T-helper 2 cell treated with Interferon-gamma antibody and Interleukin-4, amounts not matched to agents 5 μg/mL and 100 μg/mL, for 36 hours (primary cell): ENCODE measurements around the gene PFDN6.
"Not testable (repeated sequence)": the region's sequence is repeated elsewhere in the genome, so short reads cannot be mapped to it uniquely, and the experiment has no call there.

Source experiments
- DNase-seq: peaks from one replicate; pipeline ENCODE4 v3.0.0; 2021; ENCODE audit warnings: low spot score
- H3K27ac Mint-ChIP-seq: one replicate; pipeline ENCODE4 v1.8.0; 2021; ENCODE audit warnings: mild to moderate bottlenecking, mixed read lengths
- H3K27me3 Mint-ChIP-seq: one replicate; pipeline ENCODE4 v1.8.0; 2021; ENCODE audit warnings: low read depth, mixed read lengths
- H3K36me3 Mint-ChIP-seq: one replicate; pipeline ENCODE4 v1.8.0; 2021; ENCODE audit warnings: low read depth, mixed read lengths
- H3K4me1 Mint-ChIP-seq: one replicate; pipeline ENCODE4 v1.8.0; 2021; ENCODE audit warnings: low read depth, mixed read lengths
- H3K4me3 Mint-ChIP-seq: one replicate; pipeline ENCODE4 v1.8.0; 2022; ENCODE audit warnings: mild to moderate bottlenecking, moderate library complexity, mixed read lengths
- H3K9me3 Mint-ChIP-seq: one replicate; pipeline ENCODE4 v1.8.0; 2021; ENCODE audit warnings: mixed read lengths

Gene PFDN6

DNA sequence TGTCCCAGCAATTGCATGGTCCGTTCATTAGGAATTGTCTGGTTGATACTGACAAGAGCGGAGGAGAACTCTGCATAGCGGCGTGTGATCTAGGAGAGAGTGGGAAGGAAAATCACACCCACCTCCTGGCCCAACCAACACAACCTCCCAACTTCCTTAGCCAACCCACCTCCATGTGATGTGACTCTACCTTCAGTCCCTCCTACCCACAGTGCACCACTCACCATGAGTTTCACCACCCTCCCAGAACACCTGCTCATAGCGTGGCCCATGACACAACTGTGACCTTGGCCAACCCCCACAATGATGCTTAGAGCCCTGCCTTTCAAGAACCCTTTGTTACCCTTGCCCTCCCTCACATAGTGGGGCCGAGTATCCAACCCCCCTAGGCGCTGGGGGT is 25.4 kb upstream of the PFDN6 start:
- H3K27ac Mint-ChIP-seq, result peak overlapping the region; percentile 13
- H3K4me1 Mint-ChIP-seq, result peaks cover 2% of the 10 kb centered on the region

DNA sequence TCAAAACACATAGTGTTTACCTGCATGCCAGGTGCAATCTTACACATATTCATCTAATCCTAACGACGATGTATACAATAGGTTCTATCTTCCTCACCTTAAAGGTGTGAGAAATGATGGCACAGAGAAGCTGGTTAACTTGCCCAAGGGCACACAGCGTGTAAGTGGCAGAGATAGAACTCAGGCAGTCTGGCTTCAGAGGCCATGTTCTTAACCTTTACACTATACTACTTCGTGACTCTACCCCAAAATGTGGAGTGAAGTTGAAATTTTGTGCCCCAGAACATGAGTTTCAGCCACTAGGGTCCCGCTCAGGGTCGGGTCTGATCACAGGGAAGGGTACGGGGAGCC is 18.3 kb upstream of the PFDN6 start:
- Mint-ChIP-seq H3K36me3 (peaks cover 67% of the 10 kb centered on the region), H3K9me3 (no peaks in the 10 kb centered on the region), H3K4me1 (peaks cover 40% of the 10 kb centered on the region), H3K27ac (peak overlapping the region; percentile 100), H3K27me3 (no peaks in the 10 kb centered on the region), H3K4me3 (peak overlapping the region; percentile 100)
- DNase-seq, result no peak

More for the DNA sequence above, 25.4 kb upstream of the PFDN6 start:
- peaks cover 53% of the 10 kb centered on the region for H3K36me3 Mint-ChIP-seq
- H3K27me3 Mint-ChIP-seq, result no peaks in the 10 kb centered on the region
- H3K9me3 Mint-ChIP-seq, result no peaks in the 10 kb centered on the region
- no peak overlapping the region for H3K4me3 Mint-ChIP-seq
- no peak for DNase-seq

DNA sequence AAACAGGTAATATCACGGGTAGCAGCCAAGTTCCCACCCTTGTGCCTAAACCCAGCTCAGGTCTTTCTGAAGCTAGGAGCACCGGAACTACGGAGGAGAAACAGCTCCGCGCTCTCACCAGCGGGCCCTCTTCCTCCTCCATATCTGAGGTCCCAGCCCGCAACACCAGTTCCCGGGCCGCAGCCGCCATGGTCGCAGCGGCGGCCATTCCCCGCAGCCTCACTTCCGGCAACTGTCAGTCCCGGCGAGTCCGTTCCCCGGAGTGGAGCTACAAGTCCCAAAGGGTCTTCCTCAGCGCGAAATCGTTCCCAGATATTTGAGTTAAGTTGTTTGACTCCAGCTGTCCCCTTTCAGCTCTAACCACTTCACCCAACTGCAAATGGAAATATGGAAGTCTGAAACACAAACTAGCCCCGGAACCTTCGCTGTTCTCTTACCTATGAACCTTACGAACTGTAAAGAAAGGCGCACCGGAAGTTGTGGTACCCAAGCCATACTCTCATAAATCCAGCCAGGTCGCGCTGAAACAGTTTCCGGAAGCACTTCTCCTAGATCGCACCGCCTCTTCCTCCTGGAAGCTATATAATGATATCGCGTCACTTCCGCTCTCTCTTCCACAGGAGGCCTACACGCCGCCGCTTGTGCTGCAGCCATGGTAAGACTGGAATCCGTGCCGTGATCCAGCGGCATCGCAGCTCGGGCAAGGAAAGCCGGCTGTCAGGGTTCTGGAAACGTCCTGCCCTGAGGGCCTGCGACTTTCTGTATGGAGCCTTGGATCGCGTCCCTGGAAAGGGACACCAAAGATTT is 17.7 kb upstream of the PFDN6 start, which contains the start of the genes RPS18 and VPS52:
RPS18 (plus strand) TSS at position 608 of the 807 bp plus-strand sequence; CDS start at position 653, 45 bp downstream.
VPS52 (minus strand) TSS at position 409 of the 807 bp plus-strand sequence; CDS start at position 208, 201 bp downstream.
- peak within 1 kb of the TSS; percentile 100 for H3K4me3 Mint-ChIP-seq
- peak; percentile 92 for DNase-seq
- H3K27ac Mint-ChIP-seq, result peak within 1 kb of the TSS; percentile 100
- H3K36me3 Mint-ChIP-seq, result peaks cover 67% of the 10 kb centered on the region
- H3K27me3 Mint-ChIP-seq, result no peaks in the 10 kb centered on the region
- H3K9me3 Mint-ChIP-seq, result no peaks in the 10 kb centered on the region
- H3K4me1 Mint-ChIP-seq, result peaks cover 45% of the 10 kb centered on the region

DNA sequence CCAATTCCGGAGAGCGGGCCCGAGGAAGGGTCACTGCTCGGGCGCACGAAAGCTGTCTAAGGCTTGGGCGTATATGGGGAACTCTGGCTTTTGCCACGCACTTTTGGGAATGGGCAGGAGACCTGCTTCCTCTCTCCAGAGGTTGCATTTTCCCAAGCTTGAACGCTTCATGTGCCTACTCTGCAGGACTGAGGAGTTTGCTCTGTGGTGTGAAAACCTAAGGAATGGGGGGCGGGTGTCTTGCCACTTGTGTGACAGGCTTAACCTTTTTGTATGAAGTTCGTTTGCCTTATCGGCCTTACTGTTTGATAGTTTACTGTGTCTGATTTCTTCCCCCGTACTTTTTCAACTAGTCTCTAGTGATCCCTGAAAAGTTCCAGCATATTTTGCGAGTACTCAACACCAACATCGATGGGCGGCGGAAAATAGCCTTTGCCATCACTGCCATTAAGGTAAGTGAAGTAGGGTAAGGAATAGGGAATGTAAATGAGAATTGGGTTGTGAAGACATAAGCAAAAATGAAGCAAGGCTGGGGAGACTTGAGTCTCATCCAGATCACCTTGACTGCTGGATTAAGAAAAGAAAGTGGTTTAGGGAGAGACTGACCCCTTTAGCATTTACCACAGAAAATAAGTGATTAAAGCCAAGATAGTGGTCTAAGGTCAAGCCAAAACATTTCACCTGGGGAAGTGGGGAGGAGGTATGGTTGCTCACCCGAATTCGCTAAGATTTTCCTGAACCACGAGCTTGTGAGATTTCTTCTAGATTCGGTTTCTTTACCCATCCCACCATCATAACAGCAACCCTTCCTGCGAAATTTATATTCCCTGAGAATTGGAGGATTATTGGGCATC is 16.9 kb upstream of the PFDN6 start:
- Mint-ChIP-seq H3K27me3 (no peaks in the 10 kb centered on the region), H3K4me3 (peak overlapping the region; percentile 100), H3K27ac (peak overlapping the region; percentile 100), H3K9me3 (no peaks in the 10 kb centered on the region), H3K4me1 (peaks cover 46% of the 10 kb centered on the region), H3K36me3 (peaks cover 68% of the 10 kb centered on the region)
- no peak for DNase-seq

DNA sequence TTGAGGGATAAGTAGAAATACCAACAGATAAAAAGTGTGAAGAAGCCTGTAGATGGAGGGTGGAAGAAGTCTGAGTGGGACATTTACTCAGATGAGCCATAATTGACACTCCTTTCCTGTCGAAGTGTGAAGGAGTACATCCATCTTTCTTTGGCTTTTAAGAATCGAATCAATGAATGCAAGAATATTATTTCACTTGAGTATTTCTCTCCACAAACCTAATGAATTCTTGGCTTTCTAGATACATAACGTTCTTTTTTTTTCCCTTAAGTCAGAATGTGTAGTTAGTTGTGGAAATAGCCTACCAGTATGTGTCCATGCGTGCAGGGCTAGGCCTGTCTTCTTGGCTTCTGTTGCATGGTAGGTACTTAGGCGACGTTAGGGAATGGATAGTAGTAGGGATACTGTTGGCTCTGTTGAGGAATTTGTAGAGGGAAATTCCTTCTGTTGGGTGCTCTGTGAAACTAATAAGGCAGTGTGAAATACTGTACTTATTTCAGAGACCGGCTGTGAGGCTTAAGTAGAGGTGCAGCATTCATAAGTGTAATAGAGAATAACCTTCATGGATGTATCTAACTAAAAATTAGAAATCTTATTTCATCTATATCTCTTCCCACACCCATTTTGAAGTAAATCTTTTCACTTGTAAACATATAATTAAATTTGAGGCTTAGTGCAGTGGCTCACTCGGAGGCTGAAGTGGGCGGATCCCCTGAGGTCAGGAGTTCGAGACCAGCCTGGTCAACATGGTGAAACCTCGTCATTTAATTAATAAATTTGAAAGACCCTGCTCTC is 16.1 kb upstream of the PFDN6 start:
- H3K9me3 Mint-ChIP-seq, result no peaks in the 10 kb centered on the region
- DNase-seq, result no peak
- peaks cover 52% of the 10 kb centered on the region for H3K4me1 Mint-ChIP-seq
- H3K27ac Mint-ChIP-seq, result peak overlapping the region; percentile 100
- peak overlapping the region; percentile 100 for H3K4me3 Mint-ChIP-seq
- H3K27me3 Mint-ChIP-seq, result no peaks in the 10 kb centered on the region
- H3K36me3 Mint-ChIP-seq, result peaks cover 64% of the 10 kb centered on the region

DNA sequence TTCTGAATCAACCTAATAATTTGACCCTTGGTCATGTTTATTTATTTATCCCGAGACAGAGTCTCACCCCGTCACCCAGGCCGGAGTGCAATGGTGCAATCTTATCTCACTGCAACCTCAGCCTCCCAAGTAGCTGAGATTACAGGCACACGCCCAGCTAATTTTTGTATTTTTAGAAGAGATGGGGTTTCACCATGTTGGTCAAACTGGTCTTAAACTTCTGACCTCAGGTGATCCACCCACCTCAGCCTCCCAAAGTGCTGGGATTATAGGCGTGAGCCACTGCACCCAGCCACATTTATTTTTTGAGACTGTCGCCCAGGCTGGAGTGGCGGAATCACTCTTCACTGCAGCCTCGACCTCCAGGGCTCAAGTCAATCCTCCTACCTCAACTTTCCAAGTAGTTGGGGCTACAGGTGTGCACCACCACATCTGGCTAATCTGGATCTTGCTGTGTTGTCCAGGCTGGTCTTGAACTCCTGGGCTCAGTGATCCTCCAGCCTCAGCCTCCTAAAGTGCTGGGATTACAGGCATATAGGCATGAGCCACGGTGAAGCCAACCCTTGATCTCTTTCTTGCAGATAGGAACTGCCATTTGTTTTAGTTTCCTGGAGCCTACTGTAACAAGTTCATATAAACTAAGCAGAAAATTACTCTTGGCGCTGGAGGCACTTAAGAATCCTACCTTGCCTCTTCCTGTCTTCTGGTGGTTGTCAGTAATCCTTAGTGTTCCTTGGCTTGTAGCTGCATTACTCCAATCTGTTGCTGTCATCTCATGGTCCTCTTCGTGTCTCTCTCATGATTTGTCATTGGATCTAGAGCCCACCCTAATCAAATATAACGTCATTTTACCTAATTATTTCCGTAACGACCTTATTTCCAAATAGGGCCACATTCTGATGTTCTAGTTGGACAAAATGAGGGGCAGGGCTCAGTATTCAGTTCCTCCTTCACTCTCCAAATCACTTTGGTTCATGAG is 15.2 kb upstream of the PFDN6 start:
- no peaks in the 10 kb centered on the region for H3K9me3 Mint-ChIP-seq
- H3K4me1 Mint-ChIP-seq, result peaks cover 52% of the 10 kb centered on the region
- peak overlapping the region; percentile 100 for H3K27ac Mint-ChIP-seq
- DNase-seq, result no peak
- no peaks in the 10 kb centered on the region for H3K27me3 Mint-ChIP-seq
- peaks cover 69% of the 10 kb centered on the region for H3K36me3 Mint-ChIP-seq
- H3K4me3 Mint-ChIP-seq, result peak overlapping the region; percentile 100

DNA sequence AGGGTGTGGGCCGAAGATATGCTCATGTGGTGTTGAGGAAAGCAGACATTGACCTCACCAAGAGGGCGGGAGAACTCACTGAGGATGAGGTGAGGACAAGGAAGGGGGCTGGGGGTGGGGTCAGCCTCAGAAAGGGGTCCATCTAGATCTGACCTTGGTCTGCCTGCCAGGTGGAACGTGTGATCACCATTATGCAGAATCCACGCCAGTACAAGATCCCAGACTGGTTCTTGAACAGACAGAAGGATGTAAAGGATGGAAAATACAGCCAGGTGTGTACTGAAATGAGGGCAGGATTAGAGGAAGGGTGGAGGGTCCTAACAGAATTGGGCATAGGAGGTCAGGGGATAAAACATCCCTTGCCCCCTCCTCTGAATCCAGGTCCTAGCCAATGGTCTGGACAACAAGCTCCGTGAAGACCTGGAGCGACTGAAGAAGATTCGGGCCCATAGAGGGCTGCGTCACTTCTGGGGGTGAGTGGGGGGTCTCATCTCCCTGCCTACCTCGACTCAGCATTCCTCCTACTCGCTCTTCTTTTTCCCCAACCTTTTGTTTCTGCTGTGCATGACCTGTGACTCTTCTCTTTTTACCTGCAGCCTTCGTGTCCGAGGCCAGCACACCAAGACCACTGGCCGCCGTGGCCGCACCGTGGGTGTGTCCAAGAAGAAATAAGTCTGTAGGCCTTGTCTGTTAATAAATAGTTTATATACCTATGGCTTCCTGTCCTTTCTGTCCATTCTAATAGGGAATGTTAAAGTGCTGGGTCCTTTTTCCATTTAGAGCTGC is 13.4 kb upstream of the PFDN6 start:
- not testable (repeated sequence) for H3K27me3 Mint-ChIP-seq, DNase-seq, H3K9me3 Mint-ChIP-seq
- peaks cover 66% of the 10 kb centered on the region for H3K36me3 Mint-ChIP-seq
- peaks cover 47% of the 10 kb centered on the region for H3K4me1 Mint-ChIP-seq
- peak overlapping the region; percentile 100 for H3K4me3 Mint-ChIP-seq
- H3K27ac Mint-ChIP-seq, result peak overlapping the region; percentile 88

DNA sequence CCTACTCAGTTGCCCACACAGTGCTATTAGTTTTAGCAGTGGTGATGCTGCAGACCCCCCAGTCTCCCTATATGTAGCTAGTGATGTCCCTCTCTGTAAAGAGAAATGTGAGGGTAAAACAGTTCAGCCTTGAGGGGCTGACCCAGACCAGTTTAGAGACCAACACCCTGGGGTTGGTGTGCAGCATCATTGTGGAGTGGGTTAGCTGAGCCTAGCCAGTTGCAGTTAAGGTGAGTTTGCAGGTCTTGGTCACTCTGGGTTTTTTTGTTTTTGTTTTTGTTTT is 12.9 kb upstream of the PFDN6 start:
- peaks cover 47% of the 10 kb centered on the region for H3K4me1 Mint-ChIP-seq
- peak overlapping the region; percentile 100 for H3K4me3 Mint-ChIP-seq
- H3K27me3 Mint-ChIP-seq, result no peaks in the 10 kb centered on the region
- H3K36me3 Mint-ChIP-seq, result peaks cover 66% of the 10 kb centered on the region
- peak overlapping the region; percentile 88 for H3K27ac Mint-ChIP-seq
- DNase-seq, result no peak
- H3K9me3 Mint-ChIP-seq, result no peaks in the 10 kb centered on the region

DNA sequence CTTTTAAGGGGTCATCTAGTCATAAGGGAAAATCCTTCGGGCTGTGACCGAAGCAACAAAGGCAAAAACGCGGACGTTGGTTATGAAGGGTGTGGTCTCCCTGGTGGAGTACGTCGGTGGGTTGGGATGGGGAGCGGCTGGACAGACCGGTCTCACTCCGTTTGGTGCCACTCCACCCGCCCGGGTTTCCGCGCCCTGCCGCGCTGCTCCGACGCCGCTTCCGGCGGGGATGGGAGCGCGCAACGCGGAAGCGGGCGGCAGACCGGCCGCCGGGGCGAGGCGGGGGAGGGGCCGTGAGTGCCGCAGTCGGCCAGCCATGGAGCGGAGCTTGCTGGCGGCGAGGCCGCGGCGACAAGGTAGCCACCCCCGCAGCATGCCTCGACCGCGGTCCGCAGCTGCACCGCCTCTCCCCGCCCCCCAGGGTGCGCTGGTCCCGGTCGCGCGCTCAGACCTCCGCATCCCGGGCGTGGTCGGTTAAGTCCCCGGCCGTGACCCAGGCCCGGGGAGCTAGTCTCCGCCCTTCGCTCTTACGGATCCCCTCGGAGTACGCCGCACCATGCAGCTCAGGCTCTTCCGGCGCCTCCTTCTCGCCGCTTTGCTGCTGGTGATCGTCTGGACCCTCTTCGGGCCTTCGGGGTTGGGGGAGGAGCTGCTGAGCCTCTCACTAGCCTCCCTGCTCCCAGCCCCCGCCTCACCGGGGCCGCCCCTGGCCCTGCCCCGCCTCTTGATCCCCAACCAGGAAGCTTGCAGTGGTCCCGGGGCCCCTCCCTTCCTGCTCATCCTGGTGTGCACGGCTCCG is 12.3 kb upstream of the PFDN6 start, which contains the start of gene B3GALT4:
B3GALT4 (plus strand) TSS at position 260 of the 799 bp plus-strand sequence; CDS start at position 557, 297 bp downstream.
- Mint-ChIP-seq H3K27ac (peak within 1 kb of the TSS; percentile 96), H3K27me3 (no peaks in the 10 kb centered on the region), H3K4me3 (peak within 1 kb of the TSS; percentile 100), H3K36me3 (peaks cover 66% of the 10 kb centered on the region), H3K4me1 (peaks cover 47% of the 10 kb centered on the region), H3K9me3 (no peaks in the 10 kb centered on the region)
- peak; percentile 87 for DNase-seq

DNA sequence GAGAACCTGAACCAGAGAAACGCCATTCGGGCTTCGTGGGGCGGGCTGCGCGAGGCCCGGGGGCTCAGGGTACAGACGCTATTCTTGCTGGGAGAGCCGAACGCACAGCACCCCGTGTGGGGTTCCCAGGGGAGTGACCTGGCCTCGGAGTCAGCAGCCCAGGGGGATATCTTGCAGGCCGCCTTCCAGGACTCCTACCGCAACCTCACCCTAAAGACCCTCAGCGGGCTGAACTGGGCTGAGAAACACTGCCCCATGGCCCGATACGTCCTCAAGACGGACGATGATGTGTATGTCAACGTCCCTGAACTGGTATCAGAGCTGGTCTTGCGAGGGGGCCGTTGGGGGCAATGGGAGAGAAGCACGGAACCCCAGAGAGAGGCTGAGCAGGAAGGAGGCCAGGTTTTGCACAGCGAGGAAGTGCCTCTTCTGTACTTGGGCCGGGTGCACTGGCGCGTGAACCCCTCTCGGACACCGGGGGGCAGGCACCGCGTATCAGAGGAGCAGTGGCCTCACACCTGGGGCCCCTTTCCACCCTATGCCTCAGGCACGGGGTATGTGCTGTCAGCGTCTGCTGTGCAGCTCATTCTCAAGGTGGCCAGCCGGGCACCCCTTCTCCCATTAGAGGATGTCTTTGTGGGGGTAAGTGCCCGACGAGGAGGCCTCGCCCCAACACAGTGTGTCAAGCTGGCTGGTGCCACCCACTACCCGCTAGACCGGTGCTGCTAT is 11.6 kb upstream of the PFDN6 start:
- peak; percentile 23 for DNase-seq
- Mint-ChIP-seq H3K27me3 (no peaks in the 10 kb centered on the region), H3K4me3 (peak overlapping the region; percentile 91), H3K36me3 (peaks cover 65% of the 10 kb centered on the region), H3K27ac (peak overlapping the region; percentile 96), H3K4me1 (peaks cover 44% of the 10 kb centered on the region), H3K9me3 (no peaks in the 10 kb centered on the region)

DNA sequence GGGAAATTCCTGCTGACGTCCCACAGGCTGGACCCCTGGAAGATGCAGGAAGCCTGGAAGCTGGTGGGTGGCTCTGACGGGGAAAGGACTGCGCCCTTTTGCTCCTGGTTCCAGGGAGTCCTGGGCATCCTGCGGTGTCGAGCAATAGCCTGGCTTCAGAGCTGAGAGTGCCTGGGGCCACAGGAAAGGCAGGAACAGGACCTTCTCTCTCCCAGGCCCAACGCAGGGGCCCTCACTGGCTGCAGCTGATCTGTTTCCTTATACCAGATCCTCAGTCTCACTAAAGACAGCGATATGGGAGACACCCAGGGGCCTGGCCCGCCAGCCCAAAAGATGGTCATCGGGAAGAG is 11.0 kb upstream of the PFDN6 start:
- Mint-ChIP-seq H3K27me3 (no peaks in the 10 kb centered on the region), H3K4me3 (peak overlapping the region; percentile 91), H3K27ac (peak overlapping the region; percentile 62), H3K36me3 (peaks cover 61% of the 10 kb centered on the region), H3K4me1 (peaks cover 39% of the 10 kb centered on the region), H3K9me3 (no peaks in the 10 kb centered on the region)
- DNase-seq, result no peak
